ENCODE measurements around the gene TSR1. TPM values are rescaled to one million over a fixed set of nuclear protein-coding genes. Genes with fewer than 3 reads are reported as not detected.

The TSR1 gene
- total and polyA plus RNA-seq, 9 of the 15 experiments (the other 6 are each of a cell fraction or from before 2014, with no cell fraction given), result 16.4 to 87.5 (median 55.2) TPM

- FAIRE-seq (no peak), ATAC-seq (0 out of 3 replicates have a peak, but pooled peaks have one; percentile 27), DNase-seq (ENCODE audit: extremely low read depth in 1 of 4, low spot score in 3 of 4) (no peak)
- no TSS peak for BruUV-seq (replicated peaks)
- in situ Hi-C loops (cut with MboI) (no loop called here), intact Hi-C loops (cut with micrococcal nuclease) (no loop called here)
- Histone ChIP-seq H4K20me1 (replicated peaks; ENCODE audit: control insufficient read depth, insufficient read depth, low read length) (no peaks in the 10 kb centered on the region), H3K79me2 (ENCODE audit: control insufficient read depth, insufficient read depth, low read length) (no peaks in the 10 kb centered on the region), H3K27ac (ENCODE audit: extremely low read depth, low read depth, low read length) (no peak overlapping the region; the same call in 2 of the 3 replicates), H3K9me1 (ENCODE audit: control insufficient read depth, insufficient read depth, low read length) (no peaks in the 10 kb centered on the region), H3K27me3 (ENCODE audit: control insufficient read depth in 2 of 2, insufficient read depth in 2 of 2, low read length in 2 of 2) (no peaks in the 10 kb centered on the region), H2AFZ (ENCODE audit: low read depth, low read length) (no peak overlapping the region), H3K9me3 (replicated peaks; ENCODE audit: control insufficient read depth, insufficient read depth, low read depth, low read length) (no peaks in the 10 kb centered on the region), H3K36me3 (ENCODE audit: control insufficient read depth, insufficient read depth, low read length) (peaks cover 53% of the 10 kb centered on the region; the same call in 2 of the 3 replicates), H3K9ac (ENCODE audit: insufficient read depth in 1 of 2, low read depth in 2 of 2, low read length in 2 of 2) (no peak overlapping the region), H3K4me1 (replicated peaks in 1 of 2; ENCODE audit: control insufficient read depth in 2 of 2, insufficient read depth in 2 of 2, low read length in 2 of 2) (no peaks in the 10 kb centered on the region; a peak in 1 of 5 replicates), H3K4me3 (no peak overlapping the region), H3K4me2 (ENCODE audit: insufficient read depth, low read length) (no peak overlapping the region)
- POLR2A ChIA-PET, result interaction anchor here (1.0 to 1.1 kb wide), 2 partner anchors 19 to 20 kb away, joined by 4 to 5 read pairs; partner anchors contain the start of genes SMG6 and SRR
- WGBS (ENCODE audit: insufficient coverage, low coverage, missing lambda C conversion rate), result 70% methylated on average over 6 of the region's 7 CpGs
- CTCF ChIA-PET (ENCODE audit: low intra/inter-chr PET ratio), result no interaction called here
- TF ChIP-seq ATF3 (IDR thresholded peaks at IDR 0.05), result peak; percentile 25; the same call in 1 of the 2 replicates
- no peak for TF ChIP-seq ATF3 (CRISPR knock-in tag; conservative IDR thresholded peaks at IDR 0.05)
- peak; percentile 36; the same call in 1 of the 2 replicates for TF ChIP-seq ZNF766 (CRISPR knock-in tag; conservative IDR thresholded peaks at IDR 0.05)
- TF ChIP-seq SIX5 (IDR thresholded peaks at IDR 0.05; ENCODE audit: borderline replicate concordance in 1 of 2, insufficient read depth in 1 of 2, low read depth in 1 of 2, low read length in 2 of 2), result no peak
- TF ChIP-seq DEAF1 (CRISPR knock-in tag; IDR thresholded peaks at IDR 0.05), result no peak
- TF ChIP-seq KLF16 (IDR thresholded peaks at IDR 0.05), result no peak
- TF ChIP-seq TAF9B (IDR thresholded peaks at IDR 0.05; ENCODE audit: partially characterized antibody), result no peak
- TF ChIP-seq TOE1 (IDR thresholded peaks at IDR 0.05; ENCODE audit: borderline replicate concordance), result no peak
- no peak for TF ChIP-seq TOE1 (CRISPR knock-in tag; IDR thresholded peaks at IDR 0.05; ENCODE audit: borderline replicate concordance, low read depth)
- no peak for TF ChIP-seq SIN3A (IDR thresholded peaks at IDR 0.05; ENCODE audit: borderline replicate concordance in 2 of 2, control insufficient read depth in 1 of 2, low read depth in 2 of 2, low read length in 2 of 2)
- TF ChIP-seq HDAC2 (IDR thresholded peaks at IDR 0.05), result no peak
- TF ChIP-seq MTA3 (IDR thresholded peaks at IDR 0.05; ENCODE audit: borderline replicate concordance), result no peak
- TF ChIP-seq JUND (IDR thresholded peaks at IDR 0.05; ENCODE audit: borderline replicate concordance, low read depth, low read length), result peak; percentile 50; the same call in 1 of the 2 replicates
- no peak for TF ChIP-seq JUND (tag; IDR thresholded peaks at IDR 0.05; ENCODE audit: borderline replicate concordance, low read depth, low read length)
- no peak for TF ChIP-seq EGR1 (conservative IDR thresholded peaks at IDR 0.05)
- TF ChIP-seq PKNOX1 (IDR thresholded peaks at IDR 0.05), result no peak
- no peak for TF ChIP-seq CREB3 (tag; conservative IDR thresholded peaks at IDR 0.05; ENCODE audit: low read depth)
- no peak for TF ChIP-seq NONO (IDR thresholded peaks at IDR 0.05; ENCODE audit: low read depth in 2 of 2, low read length in 1 of 2)
- TF ChIP-seq FOSL1 (tag; conservative IDR thresholded peaks at IDR 0.05), result peak; percentile 50
Observed at GRCh38 chr17:2283302-2283701, 53.0 kb downstream of the TSR1 start.
